Measurements from ENCODE around the gene KIF26B.

KIF26B gene

GRCh38 chr1:245211035-245211749 lies 56.4 kb downstream of the KIF26B start:
- DNase-seq, result no peak

GRCh38 chr1:245211761-245212160 lies 57.0 kb downstream of the KIF26B start:
- DNase-seq, result no peak

- DNase-seq, result no peak
Measured at GRCh38 chr1:245212221-245212710, 57.5 kb downstream of the KIF26B start.

GRCh38 chr1:245213066-245213831 lies 58.5 kb downstream of the KIF26B start:
- DNase-seq, result no peak

GRCh38 chr1:245215071-245215470 lies 60.3 kb downstream of the KIF26B start:
- DNase-seq, result no peak

GRCh38 chr1:245216366-245217115 lies 61.8 kb downstream of the KIF26B start:
- no peak for DNase-seq

GRCh38 chr1:245217853-245218608 lies 63.2 kb downstream of the KIF26B start:
- DNase-seq, result no peak

- DNase-seq, result no peak
Measured at GRCh38 chr1:245220381-245220985, 65.7 kb downstream of the KIF26B start.

- DNase-seq, result no peak
Measured at GRCh38 chr1:245221805-245222204, 67.0 kb downstream of the KIF26B start.

GRCh38 chr1:245222931-245223595 lies 68.3 kb downstream of the KIF26B start:
- DNase-seq, result no peak

GRCh38 chr1:245225322-245226202 lies 70.8 kb downstream of the KIF26B start:
- no peak for DNase-seq

- no peak for DNase-seq
Measured at GRCh38 chr1:245226203-245226499, 71.4 kb downstream of the KIF26B start.

GRCh38 chr1:245229051-245229450 lies 74.3 kb downstream of the KIF26B start:
- no peak for DNase-seq

- no peak for DNase-seq
Measured at GRCh38 chr1:245232931-245233330, 78.1 kb downstream of the KIF26B start.

GRCh38 chr1:245234217-245235081 lies 79.7 kb downstream of the KIF26B start:
- no peak for DNase-seq

GRCh38 chr1:245235156-245235555 lies 80.4 kb downstream of the KIF26B start:
- no peak for DNase-seq

GRCh38 chr1:245240648-245241165 lies 85.9 kb downstream of the KIF26B start:
- DNase-seq, result no peak

- DNase-seq, result no peak
Measured at GRCh38 chr1:245241526-245242130, 86.8 kb downstream of the KIF26B start.

- DNase-seq, result no peak
Measured at GRCh38 chr1:245242989-245243388, 88.2 kb downstream of the KIF26B start.
